Neural progenitor cell (in vitro differentiated cells): ENCODE results near the gene C1orf210. TPM values are rescaled to one million over a fixed set of nuclear protein-coding genes. Genes with fewer than 3 reads are reported as not detected.

Source experiments
- DNase-seq: peaks from one replicate; pipeline ENCODE4 v3.0.0-alpha.2; 2016; ENCODE audit warnings: low spot score
- H2AFZ ChIP-seq: fragments of 200-600 bp; sonication (generic); replicated peaks from 2 replicates; pipeline ENCODE4 v1.6.1; 2016; ENCODE audit warnings: antibody characterized with exemption
- H3F3A ChIP-seq: fragments of 200-600 bp; sonication (generic); 2 replicates; pipeline ENCODE4 v1.6.1; 2016; ENCODE audit warnings: antibody characterized with exemption, low read depth
- H3K27ac ChIP-seq: fragments of 200-600 bp; sonication (generic); 2 replicates; pipeline ENCODE4 v1.5.1; 2016; ENCODE audit warnings: mild to moderate bottlenecking
- H3K27me3 ChIP-seq: fragments of 200-600 bp; sonication (generic); 2 replicates; pipeline ENCODE4 v1.6.1; 2016; ENCODE audit warnings: mild to moderate bottlenecking, moderate library complexity
- H3K36me3 ChIP-seq: fragments of 200-600 bp; sonication (generic); 2 replicates; pipeline ENCODE4 v1.5.1; 2016
- H3K4me1 ChIP-seq: fragments of 200-600 bp; sonication (generic); 2 replicates; pipeline ENCODE4 v1.6.1; 2016; ENCODE audit warnings: mixed run types
- H3K4me2 ChIP-seq: fragments of 200-600 bp; sonication (generic); 2 replicates; pipeline ENCODE4 v1.6.1; 2016
- H3K4me3 ChIP-seq: fragments of 200-600 bp; sonication (generic); 2 replicates; pipeline ENCODE4 v1.5.1; 2016
- H3K79me2 ChIP-seq: fragments of 200-600 bp; sonication (generic); 2 replicates; pipeline ENCODE4 v1.6.1; 2016; ENCODE audit warnings: low read depth
- H3K9ac ChIP-seq: fragments of 200-600 bp; sonication (generic); 2 replicates; pipeline ENCODE4 v1.6.1; 2016
- H3K9me3 ChIP-seq: fragments of 200-600 bp; sonication (generic); 2 replicates; pipeline ENCODE4 v1.5.1; 2016; ENCODE audit warnings: low read depth
- H4K20me1 ChIP-seq: fragments of 200-600 bp; sonication (generic); 2 replicates; pipeline ENCODE4 v1.6.1; 2016; ENCODE audit warnings: low read depth
- H3K27ac Mint-ChIP-seq: 3 replicates; pipeline ENCODE4 v1.8.0; 2021; ENCODE audit warnings: mixed read lengths
- H3K27me3 Mint-ChIP-seq: 2 replicates; pipeline ENCODE4 v1.8.0; 2022; ENCODE audit warnings: low read depth, mild to moderate bottlenecking, inconsistent platforms, moderate library complexity, mixed read lengths; ENCODE audit not compliant: insufficient read depth
- H3K36me3 Mint-ChIP-seq: 3 replicates; pipeline ENCODE4 v1.8.0; 2021; ENCODE audit warnings: mixed read lengths
- H3K4me1 Mint-ChIP-seq: 3 replicates; pipeline ENCODE4 v1.8.0; 2021; ENCODE audit warnings: mixed read lengths
- H3K4me3 Mint-ChIP-seq: 3 replicates; pipeline ENCODE4 v1.8.0; 2021; ENCODE audit warnings: mild to moderate bottlenecking, moderate library complexity, mixed read lengths
- H3K9me3 Mint-ChIP-seq: 3 replicates; pipeline ENCODE4 v1.8.0; 2020; ENCODE audit warnings: mixed read lengths
- EZH2 ChIP-seq: fragments of 200-600 bp; sonication (generic); IDR thresholded peaks from 2 replicates; pipeline ENCODE4 v1.6.1; 2017; ENCODE audit warnings: antibody characterized with exemption, mild to moderate bottlenecking, moderate library complexity
- EZH2phosphoT487 ChIP-seq: fragments of 200-600 bp; sonication (generic); IDR thresholded peaks from 2 replicates; pipeline ENCODE4 v1.6.1; 2017; ENCODE audit warnings: antibody characterized with exemption
- total RNA-seq: library from RNA; depleted of rRNA; stranded (reverse); fragments of >200 nt; gene quantifications from 2 replicates; pipeline ENCODE4 v1.2.3, GENCODE V29; 2015; ENCODE audit warnings: low replicate concordance
- TF ChIP-seq, protein P1 (sequence below): fragments of 200-600 bp; sonication (generic); IDR thresholded peaks from 2 replicates; pipeline ENCODE4 v1.5.1; 2017; ENCODE audit warnings: antibody characterized with exemption, mild to moderate bottlenecking

The C1orf210 gene
- total RNA-seq, 1 donor from 2014 or later = not detected

- H3K4me2 ChIP-seq = no peak overlapping the region
- H3K36me3 ChIP-seq = no peaks in the 10 kb centered on the region
- peaks cover 13% of the 10 kb centered on the region for H3K4me1 ChIP-seq
- Mint-ChIP-seq H3K9me3 (peaks cover 6% of the 10 kb centered on the region), H3K4me3 (no peak overlapping the region), H3K27ac (peak overlapping the region; percentile 78), H3K27me3 (peaks cover 10% of the 10 kb centered on the region), H3K36me3 (no peaks in the 10 kb centered on the region), H3K4me1 (peaks cover 20% of the 10 kb centered on the region)
- H2AFZ ChIP-seq = no peak overlapping the region
- no peaks in the 10 kb centered on the region for H3K27me3 ChIP-seq
- H3F3A ChIP-seq = no peaks in the 10 kb centered on the region
- no peak for DNase-seq
- H4K20me1 ChIP-seq = no peaks in the 10 kb centered on the region
- H3K9ac ChIP-seq = no peak overlapping the region
- H3K4me3 ChIP-seq = no peak overlapping the region
- no peaks in the 10 kb centered on the region for H3K79me2 ChIP-seq
- no peak overlapping the region for H3K27ac ChIP-seq
- TF ChIP-seq, protein P1, sequence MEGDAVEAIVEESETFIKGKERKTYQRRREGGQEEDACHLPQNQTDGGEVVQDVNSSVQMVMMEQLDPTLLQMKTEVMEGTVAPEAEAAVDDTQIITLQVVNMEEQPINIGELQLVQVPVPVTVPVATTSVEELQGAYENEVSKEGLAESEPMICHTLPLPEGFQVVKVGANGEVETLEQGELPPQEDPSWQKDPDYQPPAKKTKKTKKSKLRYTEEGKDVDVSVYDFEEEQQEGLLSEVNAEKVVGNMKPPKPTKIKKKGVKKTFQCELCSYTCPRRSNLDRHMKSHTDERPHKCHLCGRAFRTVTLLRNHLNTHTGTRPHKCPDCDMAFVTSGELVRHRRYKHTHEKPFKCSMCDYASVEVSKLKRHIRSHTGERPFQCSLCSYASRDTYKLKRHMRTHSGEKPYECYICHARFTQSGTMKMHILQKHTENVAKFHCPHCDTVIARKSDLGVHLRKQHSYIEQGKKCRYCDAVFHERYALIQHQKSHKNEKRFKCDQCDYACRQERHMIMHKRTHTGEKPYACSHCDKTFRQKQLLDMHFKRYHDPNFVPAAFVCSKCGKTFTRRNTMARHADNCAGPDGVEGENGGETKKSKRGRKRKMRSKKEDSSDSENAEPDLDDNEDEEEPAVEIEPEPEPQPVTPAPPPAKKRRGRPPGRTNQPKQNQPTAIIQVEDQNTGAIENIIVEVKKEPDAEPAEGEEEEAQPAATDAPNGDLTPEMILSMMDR = no peak
- TF ChIP-seq EZH2 (no peak), EZH2phosphoT487 (no peak)
- no peaks in the 10 kb centered on the region for H3K9me3 ChIP-seq
Observed at GRCh38 chr1:43284546-43285110, 753 bp downstream of the C1orf210 start.

DNA sequence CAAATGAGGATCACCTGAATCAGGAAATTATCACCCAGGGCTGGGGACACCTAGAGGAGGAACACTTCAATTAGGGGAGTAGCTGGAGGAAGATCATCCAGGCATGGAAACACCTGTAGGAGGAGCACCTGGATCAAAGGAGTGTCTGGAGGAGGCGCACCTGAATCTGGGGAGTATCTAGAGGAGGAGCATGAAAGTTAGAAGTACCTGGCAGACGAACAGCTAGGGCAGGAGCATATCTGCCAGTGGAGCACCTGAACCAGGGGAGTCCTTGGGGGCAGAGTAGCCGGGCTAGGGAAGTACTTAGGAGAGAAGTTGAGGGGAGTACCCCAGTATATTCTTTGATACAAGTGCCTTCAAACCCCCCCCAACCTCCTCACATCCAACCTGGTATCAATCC, 1.3 kb downstream of the C1orf210 start:
- Histone ChIP-seq H3F3A (no peaks in the 10 kb centered on the region), H3K4me2 (no peak overlapping the region), H3K4me3 (no peak overlapping the region), H3K79me2 (no peaks in the 10 kb centered on the region), H3K4me1 (peaks cover 13% of the 10 kb centered on the region), H3K9me3 (no peaks in the 10 kb centered on the region), H4K20me1 (no peaks in the 10 kb centered on the region), H3K9ac (no peak overlapping the region), H2AFZ (no peak overlapping the region), H3K27ac (no peak overlapping the region), H3K27me3 (no peaks in the 10 kb centered on the region), H3K36me3 (no peaks in the 10 kb centered on the region)
- peaks cover 6% of the 10 kb centered on the region for H3K9me3 Mint-ChIP-seq
- TF ChIP-seq EZH2 (no peak), EZH2phosphoT487 (no peak)
- TF ChIP-seq, protein P1 = no peak
- H3K27me3 Mint-ChIP-seq = peaks cover 10% of the 10 kb centered on the region
- no peak overlapping the region for H3K27ac Mint-ChIP-seq
- no peaks in the 10 kb centered on the region for H3K36me3 Mint-ChIP-seq
- DNase-seq = no peak
- peaks cover 20% of the 10 kb centered on the region for H3K4me1 Mint-ChIP-seq
- no peak overlapping the region for H3K4me3 Mint-ChIP-seq

DNA sequence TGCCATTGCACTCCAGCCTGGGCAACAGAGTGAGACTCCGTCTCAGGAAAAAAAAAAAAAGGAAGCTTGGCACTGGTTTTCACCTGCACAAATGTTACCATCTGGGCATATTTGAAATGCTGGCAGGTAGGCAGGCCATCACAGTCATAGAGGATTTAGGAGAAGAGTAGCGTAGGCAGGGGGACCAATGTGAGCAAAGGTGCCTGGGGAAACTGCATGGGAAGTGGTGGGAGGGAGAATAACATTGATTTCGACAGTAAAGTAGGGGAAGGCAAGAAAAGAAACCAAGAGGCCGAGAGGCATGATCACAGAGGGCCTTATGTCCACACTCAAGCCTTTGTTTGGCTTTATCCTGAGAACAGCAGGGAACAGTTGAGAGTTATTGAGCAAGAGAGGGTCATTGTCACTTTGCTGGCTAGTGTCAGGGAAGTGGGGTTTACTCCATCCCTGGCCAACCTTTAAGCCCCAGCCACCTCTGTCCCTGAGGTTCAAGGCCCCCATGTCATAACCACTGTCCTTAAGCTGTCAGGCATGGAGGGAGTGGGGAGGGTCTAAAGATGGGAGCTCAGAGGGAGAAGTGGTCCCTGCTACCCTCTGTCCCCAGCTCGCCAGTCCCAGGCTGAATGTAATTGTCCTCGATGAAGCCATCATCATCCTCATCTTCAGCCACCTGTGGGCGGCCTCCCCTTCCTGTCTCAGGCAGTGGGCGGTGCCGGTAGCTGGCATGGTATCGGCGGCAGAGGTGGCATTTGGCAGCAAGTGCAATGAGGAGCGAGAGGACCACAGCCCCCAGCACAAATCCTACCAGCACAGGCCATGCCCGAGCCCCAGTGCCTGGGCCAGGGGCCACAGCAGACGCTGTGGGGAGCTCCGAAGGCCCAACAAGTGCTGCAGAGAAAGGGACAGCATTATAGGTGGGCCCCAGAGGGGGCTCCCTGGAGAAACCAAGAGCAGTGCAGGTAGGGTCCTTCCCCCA, 2.9 kb downstream of the C1orf210 start:
- peaks cover 13% of the 10 kb centered on the region for H3K4me1 ChIP-seq
- DNase-seq = no peak
- H3K4me3 ChIP-seq = no peak overlapping the region
- H3K27me3 Mint-ChIP-seq = peaks cover 14% of the 10 kb centered on the region
- no peak overlapping the region for H3K4me3 Mint-ChIP-seq
- H3K36me3 Mint-ChIP-seq = no peaks in the 10 kb centered on the region
- H3K9ac ChIP-seq = no peak overlapping the region
- no peak for TF ChIP-seq EZH2phosphoT487
- H3K27me3 ChIP-seq = no peaks in the 10 kb centered on the region
- peaks cover 6% of the 10 kb centered on the region for H3K9me3 Mint-ChIP-seq
- no peak overlapping the region for H2AFZ ChIP-seq
- H3K79me2 ChIP-seq = no peaks in the 10 kb centered on the region
- no peaks in the 10 kb centered on the region for H3K36me3 ChIP-seq
- H3K27ac Mint-ChIP-seq = peak overlapping the region; percentile 83
- peak overlapping the region; percentile 35 for H3K4me2 ChIP-seq
- H3K27ac ChIP-seq = no peak overlapping the region
- peaks cover 20% of the 10 kb centered on the region for H3K4me1 Mint-ChIP-seq
- H3K9me3 ChIP-seq = no peaks in the 10 kb centered on the region
- H4K20me1 ChIP-seq = no peaks in the 10 kb centered on the region
- H3F3A ChIP-seq = no peaks in the 10 kb centered on the region

DNA sequence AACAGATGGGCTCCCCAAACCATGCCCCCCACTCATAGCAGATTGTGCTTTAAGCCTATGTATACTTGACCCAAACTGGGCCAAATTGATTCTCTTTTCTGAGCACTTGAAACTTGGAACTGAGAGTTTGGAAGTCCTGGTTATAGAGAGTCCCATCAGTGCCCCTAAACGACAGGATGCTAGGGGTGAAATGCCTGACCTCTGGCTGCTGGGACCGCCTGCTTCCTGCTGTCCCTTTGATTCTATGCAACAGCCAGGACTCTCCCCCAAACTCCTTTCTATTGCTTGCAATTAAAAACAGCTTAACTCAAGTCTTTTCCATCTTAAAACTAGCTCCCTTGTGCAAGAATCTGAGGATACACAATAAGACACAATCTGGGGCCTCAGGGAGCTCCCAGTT, 4.7 kb downstream of the C1orf210 start:
- Histone ChIP-seq H3K4me1 (peaks cover 13% of the 10 kb centered on the region), H3K9me3 (no peaks in the 10 kb centered on the region), H3K27me3 (no peaks in the 10 kb centered on the region), H3K36me3 (no peaks in the 10 kb centered on the region), H3K4me2 (no peak overlapping the region), H3K4me3 (no peak overlapping the region), H3F3A (no peaks in the 10 kb centered on the region), H3K79me2 (no peaks in the 10 kb centered on the region), H3K9ac (no peak overlapping the region), H3K27ac (no peak overlapping the region), H2AFZ (no peak overlapping the region), H4K20me1 (no peaks in the 10 kb centered on the region)
- Mint-ChIP-seq H3K4me1 (peaks cover 20% of the 10 kb centered on the region), H3K27ac (no peak overlapping the region), H3K4me3 (no peak overlapping the region), H3K36me3 (no peaks in the 10 kb centered on the region), H3K9me3 (peaks cover 6% of the 10 kb centered on the region), H3K27me3 (peaks cover 17% of the 10 kb centered on the region)
- TF ChIP-seq EZH2phosphoT487 (no peak), EZH2 (no peak)
- TF ChIP-seq, protein P1 = no peak
- no peak for DNase-seq
